WTC11 (cell line): ENCODE results near the gene SEMA6B. TPM values are rescaled to one million over a fixed set of nuclear protein-coding genes. Genes with fewer than 3 reads are reported as not detected.

Source experiments
- ATAC-seq: fragments of 200-7000 bp; cut with Tn5 transposase; 2 replicates; pipeline ENCODE4 v1.10.0; 2021; ENCODE audit warnings: mild to moderate bottlenecking, moderate library complexity
- CTCF ChIA-PET: fragments of 300-600 bp; sonication (Branson Sonifier 250); formaldehyde crosslinking; loops from one replicate; lab custom pipeline; 2021; ENCODE audit warnings: antibody characterized with exemption; lab: Charles Lee
- POLR2A ChIA-PET: fragments of 350-600 bp; sonication (Branson Sonifier 250); formaldehyde crosslinking; loops from one replicate; lab custom pipeline; 2021; ENCODE audit warnings: antibody characterized with exemption; lab: Charles Lee
- DNase-seq: peaks from one replicate; pipeline ENCODE4 v3.0.0; 2021; ENCODE audit warnings: low spot score
- H3K27ac Mint-ChIP-seq: 2 replicates; pipeline ENCODE4 v1.8.0; 2021; ENCODE audit warnings: mixed read lengths
- H3K27me3 Mint-ChIP-seq: 2 replicates; pipeline ENCODE4 v1.8.0; 2021; ENCODE audit warnings: low read depth, mild to moderate bottlenecking, moderate library complexity, mixed read lengths
- H3K36me3 Mint-ChIP-seq: 2 replicates; pipeline ENCODE4 v1.8.0; 2021; ENCODE audit warnings: mixed read lengths
- H3K4me1 Mint-ChIP-seq: 2 replicates; pipeline ENCODE4 v1.8.0; 2022; ENCODE audit warnings: mixed read lengths
- H3K4me3 Mint-ChIP-seq: 2 replicates; pipeline ENCODE4 v1.8.0; 2021; ENCODE audit warnings: mild to moderate bottlenecking, moderate library complexity, mixed read lengths
- H3K9me3 Mint-ChIP-seq: 2 replicates; pipeline ENCODE4 v1.8.0; 2021; ENCODE audit warnings: mixed read lengths
- ATF2 ChIP-seq: sonication (generic); formaldehyde crosslinking; IDR thresholded peaks from 2 replicates; pipeline ENCODE4 v1.8.1; 2022; ENCODE audit warnings: low read depth, missing genetic modification reagents, borderline replicate concordance
- E2F1 ChIP-seq: sonication (generic); formaldehyde crosslinking; IDR thresholded peaks from 2 replicates; pipeline ENCODE4 v1.8.0; 2022; ENCODE audit warnings: mild to moderate bottlenecking, missing genetic modification reagents
- E2F4 ChIP-seq: sonication (generic); formaldehyde crosslinking; IDR thresholded peaks from 2 replicates; pipeline ENCODE4 v1.8.1; 2022; ENCODE audit warnings: low read depth, mild to moderate bottlenecking, moderate library complexity, missing genetic modification reagents, borderline replicate concordance
- E2F5 ChIP-seq: sonication (generic); formaldehyde crosslinking; IDR thresholded peaks from 2 replicates; pipeline ENCODE4 v1.8.1; 2022; ENCODE audit warnings: mild to moderate bottlenecking, moderate library complexity, missing genetic modification reagents
- ESRRA ChIP-seq: sonication (generic); formaldehyde crosslinking; IDR thresholded peaks from 2 replicates; pipeline ENCODE4 v1.8.1; 2022; ENCODE audit warnings: mild to moderate bottlenecking, missing genetic modification reagents, borderline replicate concordance
- FOXP1 ChIP-seq: sonication (generic); formaldehyde crosslinking; IDR thresholded peaks from 2 replicates; pipeline ENCODE4 v1.8.0; 2022; ENCODE audit warnings: missing genetic modification reagents, mild to moderate bottlenecking, moderate library complexity, borderline replicate concordance
- JUN ChIP-seq: sonication (generic); formaldehyde crosslinking; IDR thresholded peaks from 2 replicates; pipeline ENCODE4 v1.8.0; 2023; ENCODE audit warnings: mild to moderate bottlenecking, missing genetic modification reagents
- SMAD4 ChIP-seq: sonication (generic); formaldehyde crosslinking; IDR thresholded peaks from 2 replicates; pipeline ENCODE4 v1.8.0; 2022; ENCODE audit warnings: mild to moderate bottlenecking, missing genetic modification reagents
- ZBTB21 ChIP-seq: sonication (generic); formaldehyde crosslinking; IDR thresholded peaks from 2 replicates; pipeline ENCODE4 v1.8.1; 2023; ENCODE audit warnings: mild to moderate bottlenecking, missing genetic modification reagents, borderline replicate concordance
- ZNF138 ChIP-seq: sonication (generic); formaldehyde crosslinking; conservative IDR thresholded peaks from 2 replicates; pipeline ENCODE4 v1.8.1; 2022; ENCODE audit warnings: mild to moderate bottlenecking, moderate library complexity, missing genetic modification reagents
- ZNF263 ChIP-seq: sonication (generic); formaldehyde crosslinking; IDR thresholded peaks from 2 replicates; pipeline ENCODE4 v1.8.1; 2022; ENCODE audit warnings: low read depth, mild to moderate bottlenecking, moderate library complexity, missing genetic modification reagents
- ZNF396 ChIP-seq: fragments of 250-450 bp; sonication (Bioruptor Pico); IDR thresholded peaks from 2 replicates; pipeline ENCODE4 v1.8.0; 2021; ENCODE audit warnings: mild to moderate bottlenecking, moderate library complexity, borderline replicate concordance
- total RNA-seq: library from RNA; stranded (reverse); gene quantifications from 3 replicates; pipeline ENCODE4 v1.2.3, GENCODE V29; 2021
- TF ChIP-seq, protein P1 (sequence below): sonication (generic); formaldehyde crosslinking; IDR thresholded peaks from 2 replicates; pipeline ENCODE4 v1.8.1; 2022; ENCODE audit warnings: missing genetic modification reagents, borderline replicate concordance
- TF ChIP-seq, protein P2 (sequence below): fragments of 250-450 bp; sonication (Bioruptor Pico); IDR thresholded peaks from 2 replicates; pipeline ENCODE4 v1.9.0; 2021; ENCODE audit warnings: mild to moderate bottlenecking
- TF ChIP-seq, protein P3 (sequence below): sonication (generic); formaldehyde crosslinking; IDR thresholded peaks from 2 replicates; pipeline ENCODE4 v1.8.1; 2023; ENCODE audit warnings: mild to moderate bottlenecking, missing genetic modification reagents
- TF ChIP-seq, protein P4 (sequence below): sonication (generic); formaldehyde crosslinking; IDR thresholded peaks from 2 replicates; pipeline ENCODE4 v1.8.0; 2022; ENCODE audit warnings: missing genetic modification reagents
- TF ChIP-seq, protein P5 (sequence below): sonication (generic); formaldehyde crosslinking; IDR thresholded peaks from 2 replicates; pipeline ENCODE4 v1.8.0; 2022; ENCODE audit warnings: mild to moderate bottlenecking, missing genetic modification reagents

Gene SEMA6B
- total RNA-seq, 1 experiment from 2014 or later: 45.1 TPM

DNA sequence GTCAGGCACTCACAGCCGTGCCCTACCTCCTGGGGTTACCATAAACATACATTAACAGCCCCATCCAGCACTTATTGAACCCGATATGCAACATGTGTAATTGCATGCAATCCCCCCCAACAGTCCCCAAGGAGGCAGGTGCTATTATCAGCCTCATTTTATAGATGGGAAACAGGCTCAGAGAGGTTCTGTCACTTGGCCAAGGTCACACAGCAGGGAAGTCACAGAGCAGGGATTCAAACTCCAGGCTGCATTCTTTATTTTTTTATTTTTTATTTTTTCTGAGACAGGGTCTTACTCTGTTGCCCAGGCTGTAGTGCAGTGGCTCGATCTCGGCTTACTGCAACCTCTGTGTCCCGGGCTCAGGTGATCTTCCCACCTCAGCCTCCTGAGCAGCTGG lies 41.4 kb upstream of the SEMA6B start (continued):
- TF ChIP-seq, protein P1, sequence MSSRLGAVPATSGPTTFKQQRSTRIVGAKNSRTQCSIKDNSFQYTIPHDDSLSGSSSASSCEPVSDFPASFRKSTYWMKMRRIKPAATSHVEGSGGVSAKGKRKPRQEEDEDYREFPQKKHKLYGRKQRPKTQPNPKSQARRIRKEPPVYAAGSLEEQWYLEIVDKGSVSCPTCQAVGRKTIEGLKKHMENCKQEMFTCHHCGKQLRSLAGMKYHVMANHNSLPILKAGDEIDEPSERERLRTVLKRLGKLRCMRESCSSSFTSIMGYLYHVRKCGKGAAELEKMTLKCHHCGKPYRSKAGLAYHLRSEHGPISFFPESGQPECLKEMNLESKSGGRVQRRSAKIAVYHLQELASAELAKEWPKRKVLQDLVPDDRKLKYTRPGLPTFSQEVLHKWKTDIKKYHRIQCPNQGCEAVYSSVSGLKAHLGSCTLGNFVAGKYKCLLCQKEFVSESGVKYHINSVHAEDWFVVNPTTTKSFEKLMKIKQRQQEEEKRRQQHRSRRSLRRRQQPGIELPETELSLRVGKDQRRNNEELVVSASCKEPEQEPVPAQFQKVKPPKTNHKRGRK (CRISPR knock-in tag): no peak
- TF ChIP-seq JUN (CRISPR knock-in tag) (no peak), E2F1 (no peak), ZNF396 (no peak), FOXP1 (CRISPR knock-in tag) (no peak)

- H3K9me3 Mint-ChIP-seq: no peaks in the 10 kb centered on the region
- no peak for DNase-seq
- no peak for ATAC-seq
- H3K27me3 Mint-ChIP-seq: peaks cover 61% of the 10 kb centered on the region
- ChIA-PET POLR2A (no interaction called here), CTCF (interaction anchor here (0.7 to 1.5 kb wide), 2 partner anchors 33 to 1324 kb away, joined by 4 read pairs; no protein-coding TSS in a partner anchor)
- H3K4me3 Mint-ChIP-seq: no peak overlapping the region
- peaks cover 10% of the 10 kb centered on the region for H3K4me1 Mint-ChIP-seq
- H3K36me3 Mint-ChIP-seq: no peaks in the 10 kb centered on the region
- no peak overlapping the region for H3K27ac Mint-ChIP-seq
- TF ChIP-seq ZNF138 (CRISPR knock-in tag) (no peak), E2F4 (CRISPR knock-in tag) (no peak), ZNF263 (CRISPR knock-in tag) (no peak), ZNF396 (no peak), E2F5 (CRISPR knock-in tag) (no peak), ATF2 (no peak), ZBTB21 (CRISPR knock-in tag) (no peak), ESRRA (no peak), SMAD4 (CRISPR knock-in tag) (no peak)
- TF ChIP-seq, protein P2, sequence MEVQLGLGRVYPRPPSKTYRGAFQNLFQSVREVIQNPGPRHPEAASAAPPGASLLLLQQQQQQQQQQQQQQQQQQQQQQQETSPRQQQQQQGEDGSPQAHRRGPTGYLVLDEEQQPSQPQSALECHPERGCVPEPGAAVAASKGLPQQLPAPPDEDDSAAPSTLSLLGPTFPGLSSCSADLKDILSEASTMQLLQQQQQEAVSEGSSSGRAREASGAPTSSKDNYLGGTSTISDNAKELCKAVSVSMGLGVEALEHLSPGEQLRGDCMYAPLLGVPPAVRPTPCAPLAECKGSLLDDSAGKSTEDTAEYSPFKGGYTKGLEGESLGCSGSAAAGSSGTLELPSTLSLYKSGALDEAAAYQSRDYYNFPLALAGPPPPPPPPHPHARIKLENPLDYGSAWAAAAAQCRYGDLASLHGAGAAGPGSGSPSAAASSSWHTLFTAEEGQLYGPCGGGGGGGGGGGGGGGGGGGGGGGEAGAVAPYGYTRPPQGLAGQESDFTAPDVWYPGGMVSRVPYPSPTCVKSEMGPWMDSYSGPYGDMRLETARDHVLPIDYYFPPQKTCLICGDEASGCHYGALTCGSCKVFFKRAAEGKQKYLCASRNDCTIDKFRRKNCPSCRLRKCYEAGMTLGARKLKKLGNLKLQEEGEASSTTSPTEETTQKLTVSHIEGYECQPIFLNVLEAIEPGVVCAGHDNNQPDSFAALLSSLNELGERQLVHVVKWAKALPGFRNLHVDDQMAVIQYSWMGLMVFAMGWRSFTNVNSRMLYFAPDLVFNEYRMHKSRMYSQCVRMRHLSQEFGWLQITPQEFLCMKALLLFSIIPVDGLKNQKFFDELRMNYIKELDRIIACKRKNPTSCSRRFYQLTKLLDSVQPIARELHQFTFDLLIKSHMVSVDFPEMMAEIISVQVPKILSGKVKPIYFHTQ (CRISPR knock-in tag): no peak
- TF ChIP-seq, protein P3, sequence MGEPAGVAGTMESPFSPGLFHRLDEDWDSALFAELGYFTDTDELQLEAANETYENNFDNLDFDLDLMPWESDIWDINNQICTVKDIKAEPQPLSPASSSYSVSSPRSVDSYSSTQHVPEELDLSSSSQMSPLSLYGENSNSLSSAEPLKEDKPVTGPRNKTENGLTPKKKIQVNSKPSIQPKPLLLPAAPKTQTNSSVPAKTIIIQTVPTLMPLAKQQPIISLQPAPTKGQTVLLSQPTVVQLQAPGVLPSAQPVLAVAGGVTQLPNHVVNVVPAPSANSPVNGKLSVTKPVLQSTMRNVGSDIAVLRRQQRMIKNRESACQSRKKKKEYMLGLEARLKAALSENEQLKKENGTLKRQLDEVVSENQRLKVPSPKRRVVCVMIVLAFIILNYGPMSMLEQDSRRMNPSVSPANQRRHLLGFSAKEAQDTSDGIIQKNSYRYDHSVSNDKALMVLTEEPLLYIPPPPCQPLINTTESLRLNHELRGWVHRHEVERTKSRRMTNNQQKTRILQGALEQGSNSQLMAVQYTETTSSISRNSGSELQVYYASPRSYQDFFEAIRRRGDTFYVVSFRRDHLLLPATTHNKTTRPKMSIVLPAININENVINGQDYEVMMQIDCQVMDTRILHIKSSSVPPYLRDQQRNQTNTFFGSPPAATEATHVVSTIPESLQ (CRISPR knock-in tag): no peak
- TF ChIP-seq, protein P4, sequence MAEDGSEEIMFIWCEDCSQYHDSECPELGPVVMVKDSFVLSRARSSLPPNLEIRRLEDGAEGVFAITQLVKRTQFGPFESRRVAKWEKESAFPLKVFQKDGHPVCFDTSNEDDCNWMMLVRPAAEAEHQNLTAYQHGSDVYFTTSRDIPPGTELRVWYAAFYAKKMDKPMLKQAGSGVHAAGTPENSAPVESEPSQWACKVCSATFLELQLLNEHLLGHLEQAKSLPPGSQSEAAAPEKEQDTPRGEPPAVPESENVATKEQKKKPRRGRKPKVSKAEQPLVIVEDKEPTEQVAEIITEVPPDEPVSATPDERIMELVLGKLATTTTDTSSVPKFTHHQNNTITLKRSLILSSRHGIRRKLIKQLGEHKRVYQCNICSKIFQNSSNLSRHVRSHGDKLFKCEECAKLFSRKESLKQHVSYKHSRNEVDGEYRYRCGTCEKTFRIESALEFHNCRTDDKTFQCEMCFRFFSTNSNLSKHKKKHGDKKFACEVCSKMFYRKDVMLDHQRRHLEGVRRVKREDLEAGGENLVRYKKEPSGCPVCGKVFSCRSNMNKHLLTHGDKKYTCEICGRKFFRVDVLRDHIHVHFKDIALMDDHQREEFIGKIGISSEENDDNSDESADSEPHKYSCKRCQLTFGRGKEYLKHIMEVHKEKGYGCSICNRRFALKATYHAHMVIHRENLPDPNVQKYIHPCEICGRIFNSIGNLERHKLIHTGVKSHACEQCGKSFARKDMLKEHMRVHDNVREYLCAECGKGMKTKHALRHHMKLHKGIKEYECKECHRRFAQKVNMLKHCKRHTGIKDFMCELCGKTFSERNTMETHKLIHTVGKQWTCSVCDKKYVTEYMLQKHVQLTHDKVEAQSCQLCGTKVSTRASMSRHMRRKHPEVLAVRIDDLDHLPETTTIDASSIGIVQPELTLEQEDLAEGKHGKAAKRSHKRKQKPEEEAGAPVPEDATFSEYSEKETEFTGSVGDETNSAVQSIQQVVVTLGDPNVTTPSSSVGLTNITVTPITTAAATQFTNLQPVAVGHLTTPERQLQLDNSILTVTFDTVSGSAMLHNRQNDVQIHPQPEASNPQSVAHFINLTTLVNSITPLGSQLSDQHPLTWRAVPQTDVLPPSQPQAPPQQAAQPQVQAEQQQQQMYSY (CRISPR knock-in tag): no peak
- TF ChIP-seq, protein P5, sequence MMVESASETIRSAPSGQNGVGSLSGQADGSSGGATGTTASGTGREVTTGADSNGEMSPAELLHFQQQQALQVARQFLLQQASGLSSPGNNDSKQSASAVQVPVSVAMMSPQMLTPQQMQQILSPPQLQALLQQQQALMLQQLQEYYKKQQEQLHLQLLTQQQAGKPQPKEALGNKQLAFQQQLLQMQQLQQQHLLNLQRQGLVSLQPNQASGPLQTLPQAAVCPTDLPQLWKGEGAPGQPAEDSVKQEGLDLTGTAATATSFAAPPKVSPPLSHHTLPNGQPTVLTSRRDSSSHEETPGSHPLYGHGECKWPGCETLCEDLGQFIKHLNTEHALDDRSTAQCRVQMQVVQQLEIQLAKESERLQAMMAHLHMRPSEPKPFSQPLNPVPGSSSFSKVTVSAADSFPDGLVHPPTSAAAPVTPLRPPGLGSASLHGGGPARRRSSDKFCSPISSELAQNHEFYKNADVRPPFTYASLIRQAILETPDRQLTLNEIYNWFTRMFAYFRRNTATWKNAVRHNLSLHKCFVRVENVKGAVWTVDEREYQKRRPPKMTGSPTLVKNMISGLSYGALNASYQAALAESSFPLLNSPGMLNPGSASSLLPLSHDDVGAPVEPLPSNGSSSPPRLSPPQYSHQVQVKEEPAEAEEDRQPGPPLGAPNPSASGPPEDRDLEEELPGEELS: no peak
Measured at GRCh38 chr19:4600082-4600481, 40.6 kb upstream of the SEMA6B start.
